LNCaP clone FGC (cell line): ENCODE data around the gene LY6G5B.

Experiments used
- DNase-seq: peaks from one replicate; pipeline ENCODE4 v3.0.0-alpha.2; 2011; ENCODE audit warnings: low read depth
- H3K4me3 ChIP-seq: 2 replicates; pipeline ENCODE4 v1.5.1; 2011; ENCODE audit warnings: mild to moderate bottlenecking, low read depth, low read length, control low read depth
- CTCF ChIP-seq: IDR thresholded peaks from 2 replicates; pipeline ENCODE4 v1.5.1; 2012; ENCODE audit warnings: mild to moderate bottlenecking; ENCODE audit not compliant: control insufficient read depth, insufficient read depth; ENCODE audit errors: extremely low read depth

The LY6G5B gene

GRCh38 chr6:31676322-31676903 is 6.6 kb downstream of the LY6G5B start:
- no peak for TF ChIP-seq CTCF
- H3K4me3 ChIP-seq: no peak overlapping the region
- no peak for DNase-seq

GRCh38 chr6:31676904-31677303 is 7.1 kb downstream of the LY6G5B start:
- no peak for TF ChIP-seq CTCF
- DNase-seq: no peak
- H3K4me3 ChIP-seq: no peak overlapping the region

GRCh38 chr6:31677955-31678354 is 8.2 kb downstream of the LY6G5B start:
- no peak for DNase-seq
- TF ChIP-seq CTCF: no peak
- no peak overlapping the region for H3K4me3 ChIP-seq

GRCh38 chr6:31680226-31681134 is 10.7 kb downstream of the LY6G5B start, which contains the start of gene LY6G5C:
Gene LY6G5C, minus strand, starts transcription at chr6:31681067. Its CDS starts 694 bp downstream, at chr6:31680373.
- DNase-seq: no peak
- TF ChIP-seq CTCF: peak; percentile 91
- no peak within 1 kb of the TSS for H3K4me3 ChIP-seq

GRCh38 chr6:31681135-31681671 is 11.4 kb downstream of the LY6G5B start:
- no peak overlapping the region for H3K4me3 ChIP-seq
- TF ChIP-seq CTCF: no peak
- DNase-seq: no peak

GRCh38 chr6:31683591-31683990 is 13.8 kb downstream of the LY6G5B start:
- TF ChIP-seq CTCF: no peak
- DNase-seq: no peak
- H3K4me3 ChIP-seq: no peak overlapping the region
